ENCODE results near the gene CLDN24.
"Not testable (repeated sequence)": the region's sequence is repeated elsewhere in the genome, so short reads cannot be mapped to it uniquely, and the experiment has no call there.

Gene CLDN24

DNA sequence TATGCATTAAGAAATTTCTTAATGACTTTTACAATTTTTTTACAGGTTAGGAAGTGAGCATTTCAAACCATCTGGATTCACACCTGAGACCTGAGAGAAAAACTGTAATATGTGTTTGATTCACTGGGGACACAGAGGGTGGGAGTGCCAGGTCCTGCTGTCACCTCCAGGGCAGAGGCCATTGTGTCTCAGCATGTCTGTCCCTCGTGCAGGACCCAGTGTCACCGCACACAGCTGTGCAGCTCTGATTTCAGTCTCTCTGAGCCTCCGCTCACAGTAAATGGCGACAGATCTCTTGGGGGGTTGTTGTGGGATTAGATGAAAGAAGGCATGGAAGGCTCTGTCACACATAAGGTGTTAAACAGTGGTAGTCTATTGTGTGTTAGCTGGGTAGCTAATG is 23.0 kb upstream of the CLDN24 start:
- no peak for DNase-seq

GRCh38 chr4:183344523-183345255 is 22.5 kb upstream of the CLDN24 start:
- no peak for DNase-seq

DNA sequence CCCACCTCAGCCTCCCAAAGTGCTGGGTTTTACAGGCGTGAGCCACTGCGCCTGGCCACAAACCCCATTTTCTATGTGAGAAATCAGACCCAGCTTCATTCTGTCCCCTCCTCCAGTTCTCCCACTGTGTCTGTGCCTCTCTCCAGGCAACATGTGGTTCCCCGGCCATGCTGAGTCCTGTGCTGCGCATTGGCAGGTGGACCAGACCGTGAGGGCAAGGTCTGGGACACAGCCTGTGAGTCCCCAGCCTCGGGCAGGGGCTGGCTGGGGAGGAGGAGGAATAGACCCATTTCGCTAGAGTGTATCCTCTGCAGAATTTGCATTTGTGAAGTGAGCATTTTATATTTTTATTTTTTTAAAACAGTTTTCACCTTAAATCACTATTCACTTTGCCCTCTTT is 21.5 kb upstream of the CLDN24 start:
- DNase-seq: no peak

GRCh38 chr4:183342541-183343533 is 20.6 kb upstream of the CLDN24 start:
- DNase-seq: no peak

DNA sequence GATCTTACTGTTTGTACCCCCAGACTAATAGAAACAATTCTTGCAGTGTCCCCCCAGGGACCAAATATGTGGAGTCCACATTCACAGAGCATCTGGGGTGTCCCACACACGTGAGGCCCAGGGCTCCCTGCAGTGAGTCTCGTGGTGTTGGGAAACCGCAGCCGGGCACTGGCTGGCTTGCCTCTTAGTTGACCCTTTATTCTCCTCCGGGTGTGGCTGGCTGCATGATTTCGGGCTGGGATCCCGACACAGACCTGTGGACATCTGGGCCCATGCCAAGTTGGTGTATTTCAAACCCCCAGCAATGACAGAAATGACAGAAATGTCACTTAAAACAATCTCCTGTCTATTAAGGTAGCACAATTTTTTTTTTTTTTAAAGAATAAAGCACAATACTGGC is 15.6 kb upstream of the CLDN24 start:
- no peak for DNase-seq

- DNase-seq: no peak
Observed at GRCh38 chr4:183337349-183337748, 15.1 kb upstream of the CLDN24 start.

- DNase-seq: no peak
Observed at GRCh38 chr4:183335369-183335940, 13.2 kb upstream of the CLDN24 start.

GRCh38 chr4:183333983-183334382 is 11.8 kb upstream of the CLDN24 start:
- DNase-seq: no peak

DNA sequence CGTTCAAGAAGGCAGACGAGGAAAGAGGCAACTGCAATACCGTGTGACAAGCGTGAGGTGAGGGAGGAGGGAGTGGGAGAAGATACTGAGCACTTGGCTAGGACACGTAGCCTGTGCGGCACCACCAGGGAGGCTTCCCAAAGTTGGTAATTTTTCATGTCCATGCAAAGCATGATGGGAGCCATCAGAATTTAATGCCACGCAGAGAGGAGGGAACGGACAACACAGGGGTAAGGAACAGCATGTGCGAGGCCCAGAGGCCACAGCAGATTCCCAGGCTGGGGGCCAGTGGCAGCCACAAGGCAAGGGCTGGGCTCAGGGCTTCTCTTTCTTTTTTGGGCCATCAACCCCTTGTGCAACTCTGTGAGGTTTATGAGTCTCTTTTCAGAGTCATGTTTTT is 11.0 kb upstream of the CLDN24 start:
- no peak for DNase-seq

DNA sequence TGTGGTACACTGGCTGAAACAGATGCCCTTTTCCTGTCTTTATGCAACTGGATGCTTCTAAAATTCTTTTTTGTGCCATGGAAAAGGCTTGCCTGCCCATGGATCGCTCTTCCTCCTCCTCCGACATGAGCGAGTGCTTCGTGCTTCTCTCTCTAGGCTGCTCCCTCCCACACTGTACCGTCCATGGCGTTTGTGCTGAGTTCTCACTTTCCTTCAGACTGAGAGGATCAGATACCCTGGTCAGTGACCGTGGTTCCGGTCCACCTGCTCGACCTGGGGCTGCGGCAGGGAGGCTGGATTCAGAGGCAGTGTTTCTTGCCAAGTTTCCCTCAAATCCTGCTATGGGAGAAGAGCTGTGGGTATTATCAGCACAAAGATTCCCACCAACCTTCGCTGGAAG is 10.2 kb upstream of the CLDN24 start:
- no peak for DNase-seq

GRCh38 chr4:183330841-183331240 is 8.6 kb upstream of the CLDN24 start:
- no peak for DNase-seq

DNA sequence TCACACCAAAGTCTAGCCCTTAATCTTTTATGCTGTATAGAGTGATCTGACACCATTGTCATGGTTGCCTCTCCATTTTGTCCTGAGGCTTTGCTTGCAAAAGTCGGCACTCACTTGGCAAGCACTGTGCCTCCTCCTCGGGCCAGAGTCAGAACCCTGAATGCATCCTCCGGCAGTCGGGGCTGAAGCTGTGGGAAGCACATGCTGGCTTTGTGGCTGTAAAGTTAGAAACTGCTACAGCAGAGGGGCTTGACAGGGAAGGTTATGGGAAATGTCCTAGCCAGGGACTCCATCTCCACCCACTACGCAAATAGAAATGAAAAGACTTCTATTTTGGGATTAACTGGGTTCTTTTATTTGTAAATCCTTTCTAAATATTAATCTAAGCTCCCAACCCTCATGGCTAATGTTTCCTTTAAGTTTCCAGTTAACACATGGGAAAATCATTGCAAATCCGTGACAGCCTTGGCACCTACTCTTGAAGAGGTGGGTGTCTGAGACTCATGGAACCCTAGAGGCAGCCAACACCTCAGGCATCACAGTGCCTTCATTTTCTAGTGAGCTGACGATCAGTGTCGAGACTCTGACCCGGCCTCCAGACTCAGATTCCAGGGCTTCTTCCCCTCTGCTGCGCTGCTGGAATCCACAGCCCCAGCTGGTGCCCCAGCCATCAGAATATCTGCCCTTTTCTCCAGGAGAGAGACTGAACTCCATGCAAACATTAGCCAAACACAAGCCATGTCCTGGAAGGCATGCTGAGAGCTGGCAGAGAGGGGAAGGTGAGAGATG is 7.9 kb upstream of the CLDN24 start:
- DNase-seq: no peak

- DNase-seq: no peak
Observed at GRCh38 chr4:183329244-183329643, 7.0 kb upstream of the CLDN24 start.

- no peak for DNase-seq
Observed at GRCh38 chr4:183328832-183329231, 6.6 kb upstream of the CLDN24 start.

DNA sequence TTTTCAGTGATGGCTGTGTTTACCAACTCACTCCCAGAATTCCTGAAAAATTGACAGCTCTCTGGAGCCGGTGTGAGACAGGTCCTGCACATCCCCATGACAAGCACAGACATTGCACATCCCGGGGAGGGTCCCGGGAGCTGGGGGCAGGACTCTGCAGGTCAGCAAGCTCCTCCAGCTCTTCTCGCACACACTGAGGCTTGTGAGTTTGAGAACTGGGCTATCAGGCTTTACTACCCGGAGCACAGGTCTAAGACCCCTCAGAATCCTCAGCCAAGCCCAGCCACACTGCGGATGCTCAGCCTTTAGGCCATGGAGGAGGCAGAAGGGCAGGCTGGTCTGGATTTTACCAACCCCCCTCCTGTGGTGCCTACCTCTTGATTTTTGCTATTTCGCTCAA is 5.6 kb upstream of the CLDN24 start:
- DNase-seq: no peak

DNA sequence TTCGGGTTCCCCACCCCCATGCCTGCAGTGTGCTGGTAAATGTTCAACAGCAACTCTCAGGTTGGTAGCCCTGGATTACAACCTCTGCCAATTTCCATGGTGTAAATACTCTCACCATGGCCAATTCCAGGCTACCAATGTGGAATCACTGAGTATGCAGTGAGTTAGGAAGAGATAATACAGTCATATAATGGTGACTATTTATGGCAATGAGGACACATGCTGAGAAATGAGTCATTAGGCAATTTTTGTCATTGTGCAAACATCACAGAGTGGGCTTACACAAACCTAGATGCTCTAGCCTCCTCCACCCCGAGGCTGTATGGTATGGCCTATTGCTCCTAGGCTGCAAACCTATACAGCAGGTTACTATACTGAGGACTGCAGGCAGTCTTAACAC is 4.6 kb upstream of the CLDN24 start:
- no peak for DNase-seq

- DNase-seq: not testable (repeated sequence)
Observed at GRCh38 chr4:183326387-183326786, 4.2 kb upstream of the CLDN24 start.

GRCh38 chr4:183324619-183325018 is 2.4 kb upstream of the CLDN24 start:
- no peak for DNase-seq

GRCh38 chr4:183324056-183324455 is 1.8 kb upstream of the CLDN24 start:
- not testable (repeated sequence) for DNase-seq

DNA sequence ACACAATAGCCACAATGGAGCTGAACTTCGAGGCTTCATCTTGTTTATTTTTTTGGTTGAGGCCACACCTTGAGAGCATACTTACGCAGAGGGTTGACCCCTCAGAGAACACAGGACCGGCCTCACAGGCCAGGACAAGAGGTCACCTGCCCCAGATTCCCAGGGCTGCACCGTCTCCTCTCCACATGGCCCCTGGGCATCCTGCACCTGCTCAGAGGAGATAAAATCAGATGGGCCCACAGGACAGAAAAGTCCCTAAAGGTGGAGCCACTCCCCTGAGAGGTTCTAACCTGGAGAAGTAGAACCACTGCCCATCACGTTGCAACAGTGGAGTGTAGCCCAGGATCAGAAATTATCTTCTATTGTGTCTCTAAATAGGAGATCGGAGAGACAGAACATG is 1.1 kb upstream of the CLDN24 start:
- DNase-seq: no peak

DNA sequence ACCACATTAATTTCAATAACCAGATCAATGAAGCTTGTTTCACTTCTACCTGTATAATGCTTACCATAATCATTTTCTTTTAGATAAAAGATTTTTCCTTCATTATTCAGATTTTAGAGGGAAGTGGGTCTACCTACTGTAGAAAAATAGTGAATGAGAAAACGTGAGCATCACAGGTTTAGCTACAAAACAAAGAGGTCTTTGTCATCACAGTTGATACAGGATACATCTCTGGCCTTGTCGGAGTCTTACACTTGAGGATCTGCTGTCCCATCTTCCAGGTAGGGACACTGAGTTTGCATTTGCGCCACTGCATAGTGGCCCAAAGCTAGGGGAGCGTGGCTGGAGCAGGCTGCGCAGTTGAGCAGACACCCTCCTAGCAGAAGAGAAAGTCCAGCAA is 710 bp downstream of the CLDN24 start:
- no peak for DNase-seq

GRCh38 chr4:183321079-183321478 is 1.1 kb downstream of the CLDN24 start:
- no peak for DNase-seq
